AG08395 (cell line): Measurements from ENCODE around the gene TBC1D26.
A peak's percentile ranks its signal among the peaks of the same experiment; 100 is the strongest.
"Not testable (repeated sequence)": the region's sequence is repeated elsewhere in the genome, so short reads cannot be mapped to it uniquely, and the experiment has no call there.

Experiments
- DNase-seq: peaks from one replicate; pipeline ENCODE4 v3.0.0; 2012; ENCODE audit warnings: mixed read lengths, low spot score

TBC1D26 gene

GRCh38 chr17:15744074-15744676 is 12.1 kb downstream of the TBC1D26 start:
- no peak for DNase-seq

GRCh38 chr17:15744885-15745284 is 12.8 kb downstream of the TBC1D26 start:
- no peak for DNase-seq

DNA sequence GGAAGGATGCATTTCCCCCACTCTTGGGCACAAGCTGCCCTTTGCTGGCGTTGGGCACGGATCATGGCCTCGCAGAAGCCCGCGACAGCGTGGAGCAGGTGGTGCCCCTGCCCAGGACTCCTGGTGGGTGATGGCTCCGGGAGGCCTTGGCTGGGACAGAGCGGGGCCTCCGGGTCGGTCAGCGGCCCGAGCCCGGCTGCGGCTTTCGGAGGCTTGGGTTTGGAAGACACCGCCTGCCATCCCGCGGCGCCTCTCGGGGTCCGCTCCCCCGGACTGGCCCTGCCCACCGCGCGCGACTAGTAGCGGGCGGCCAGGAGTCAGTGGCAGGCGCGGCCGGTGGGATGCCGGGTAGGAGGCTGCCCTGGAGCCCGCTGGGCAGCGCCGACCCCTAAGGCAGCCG is 17.3 kb downstream of the TBC1D26 start:
- DNase-seq, result not testable (repeated sequence)

GRCh38 chr17:15768865-15769533 is 36.9 kb downstream of the TBC1D26 start:
- not testable (repeated sequence) for DNase-seq

DNA sequence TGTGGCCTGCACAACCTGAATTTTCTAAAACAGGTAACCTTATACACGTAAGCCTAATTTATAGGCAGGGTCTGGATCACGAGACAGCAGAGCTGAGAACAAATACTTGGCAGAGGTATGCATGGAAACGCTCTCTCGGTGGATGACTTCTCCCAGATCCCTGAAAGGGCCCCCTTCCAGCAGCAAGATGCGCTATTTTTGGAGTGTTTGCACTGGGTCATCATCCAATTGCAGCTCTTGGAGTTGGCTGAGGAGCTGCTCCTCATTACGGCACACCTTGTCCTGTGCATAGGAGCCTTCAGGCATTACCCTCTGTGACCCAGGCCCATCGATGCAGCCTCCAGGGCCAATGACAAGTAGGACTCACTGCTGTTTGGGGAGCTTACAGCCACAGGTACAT is 38.6 kb downstream of the TBC1D26 start:
- DNase-seq, result not testable (repeated sequence)

GRCh38 chr17:15776871-15777270 is 44.8 kb downstream of the TBC1D26 start:
- DNase-seq, result no peak

- DNase-seq, result no peak
Measured at GRCh38 chr17:15777297-15777696, 45.2 kb downstream of the TBC1D26 start.

DNA sequence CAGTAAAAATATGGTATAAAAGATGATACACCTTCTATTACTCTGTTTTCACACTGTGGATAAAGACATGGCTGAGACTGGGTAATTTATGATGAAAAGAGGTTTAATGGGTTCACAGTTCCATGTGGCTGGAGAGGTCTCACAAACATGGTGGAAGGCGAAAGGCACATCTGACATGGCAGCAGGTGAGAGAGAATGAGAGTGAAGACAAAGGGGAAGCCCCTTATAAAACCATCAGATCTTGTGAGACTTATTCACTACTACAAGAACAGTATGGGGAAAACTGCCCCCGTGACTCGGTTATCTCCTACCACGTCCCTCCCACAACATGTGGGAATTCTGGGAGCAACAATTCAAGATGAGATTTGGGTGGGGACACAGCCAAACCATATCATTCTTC is 45.6 kb downstream of the TBC1D26 start:
- DNase-seq, result no peak

- no peak for DNase-seq
Measured at GRCh38 chr17:15779119-15779518, 47.0 kb downstream of the TBC1D26 start.

DNA sequence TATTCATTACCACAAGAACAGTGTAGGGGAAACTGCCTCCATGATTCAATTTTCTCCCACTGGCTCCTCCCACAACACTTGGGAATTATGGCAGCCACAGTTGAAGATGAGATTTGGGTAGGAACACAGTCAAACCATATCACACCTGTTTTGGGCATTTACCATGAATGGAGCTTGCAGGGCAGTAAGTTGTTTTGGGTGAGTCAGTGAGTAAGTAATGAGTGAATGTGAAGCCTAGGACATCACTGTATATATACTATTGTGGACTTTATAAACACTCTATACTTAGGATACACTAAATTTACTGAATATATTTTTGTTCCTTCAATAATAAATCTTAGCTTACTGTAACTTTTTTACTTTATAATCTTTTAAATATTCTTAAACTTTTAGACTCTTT is 48.1 kb downstream of the TBC1D26 start:
- no peak for DNase-seq

DNA sequence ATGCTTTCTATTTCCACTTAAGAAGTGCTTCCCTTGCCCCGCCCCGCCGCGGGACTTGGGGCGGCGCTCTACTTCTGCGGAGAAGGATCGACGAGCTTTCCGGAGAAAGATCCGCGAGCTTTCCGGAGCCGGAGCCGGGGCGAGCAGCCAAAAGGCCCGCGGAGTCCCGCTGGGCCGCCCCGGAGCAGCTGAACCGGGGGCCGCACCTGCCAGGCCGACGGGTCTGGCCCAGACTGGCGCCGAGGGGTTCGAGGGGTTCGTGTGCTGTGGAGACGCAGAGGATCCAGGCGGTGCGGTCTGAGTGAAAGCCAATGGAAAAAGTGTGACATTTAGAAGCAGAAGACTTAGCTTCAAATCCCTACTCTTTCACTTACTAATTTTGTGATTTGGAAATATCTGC is 50.8 kb downstream of the TBC1D26 start:
- DNase-seq, result peak; percentile 60

GRCh38 chr17:15783461-15783860 is 51.4 kb downstream of the TBC1D26 start:
- DNase-seq, result no peak

DNA sequence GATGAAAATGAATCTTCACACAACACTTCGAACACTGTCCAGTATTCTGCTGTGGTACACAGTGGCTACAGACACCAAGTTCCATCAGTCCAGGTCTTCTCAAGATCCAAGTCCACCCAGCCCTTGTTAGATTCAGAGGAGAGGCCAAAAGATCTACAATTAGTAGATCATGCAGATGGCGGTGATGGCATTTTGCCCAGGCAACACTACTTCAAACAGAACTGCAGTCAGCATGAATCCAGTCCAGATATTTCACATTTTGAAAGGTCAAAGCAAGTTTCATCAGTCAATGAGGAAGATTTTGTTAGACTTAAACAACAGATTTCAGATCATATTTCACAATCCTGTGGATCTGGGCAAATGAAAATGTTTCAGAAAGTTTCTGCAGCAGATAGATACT is 52.3 kb downstream of the TBC1D26 start:
- not testable (repeated sequence) for DNase-seq

DNA sequence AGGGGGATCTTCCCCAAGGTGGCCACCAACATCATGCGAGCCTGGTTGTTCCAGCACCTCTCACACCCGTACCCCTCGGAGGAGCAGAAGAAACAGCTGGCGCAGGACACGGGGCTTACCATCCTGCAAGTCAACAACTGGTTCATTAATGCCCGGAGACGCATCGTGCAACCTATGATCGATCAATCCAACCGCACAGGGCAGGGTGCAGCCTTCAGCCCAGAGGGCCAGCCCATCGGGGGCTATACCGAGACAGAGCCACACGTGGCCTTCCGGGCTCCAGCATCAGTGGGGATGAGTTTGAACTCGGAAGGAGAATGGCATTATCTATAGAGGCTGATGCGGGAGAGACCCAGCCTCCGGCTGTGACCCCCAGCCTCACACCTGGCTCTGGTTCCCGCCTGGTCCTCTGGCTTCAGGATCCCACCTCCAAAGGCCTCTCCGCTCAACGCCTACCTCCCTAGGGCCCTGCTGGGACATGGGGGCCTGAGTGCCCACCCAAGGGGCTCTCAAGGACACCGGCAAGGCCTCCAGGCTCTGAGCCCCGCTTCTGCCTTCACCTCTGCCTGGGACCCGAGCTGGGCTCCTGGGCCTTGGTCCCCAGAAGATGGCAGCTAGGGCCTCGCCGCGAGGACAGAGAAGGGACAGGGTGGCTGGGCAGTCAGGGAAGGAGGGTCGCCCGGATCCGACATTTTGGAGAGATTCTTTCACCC is 55.4 kb downstream of the TBC1D26 start:
- DNase-seq, result not testable (repeated sequence)

DNA sequence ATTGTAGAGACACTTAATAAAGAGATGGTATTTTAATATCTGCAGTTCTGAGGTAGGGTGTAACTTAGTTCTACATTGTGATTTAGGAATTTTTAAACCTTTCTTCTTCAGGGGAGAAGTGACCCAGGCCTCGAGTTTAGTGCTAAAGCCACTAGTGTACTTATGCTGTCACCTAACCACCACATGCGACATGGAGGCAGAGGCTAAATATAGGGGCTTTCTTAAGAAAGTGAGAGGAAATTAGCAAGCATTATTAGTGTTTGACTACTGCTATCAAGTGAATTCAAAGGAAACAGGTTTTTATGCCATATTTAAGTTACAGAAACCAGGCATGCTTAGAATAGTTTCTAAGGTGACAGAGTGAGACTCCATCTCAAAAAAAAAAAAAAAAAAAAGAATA is 56.3 kb downstream of the TBC1D26 start:
- not testable (repeated sequence) for DNase-seq
